Natural killer cell (primary cell): ENCODE data around the gene C6orf58. TPM values are rescaled to one million over a fixed set of nuclear protein-coding genes. Genes with fewer than 3 reads are reported as not detected.

Source experiments
- ATAC-seq, 3 donors: fragments of 150-1000 bp in 2 of 3; fragments of 200-7000 bp in 1 of 3; cut with Tn5 transposase; 1 replicate in 1 of 3; 2 replicates in 2 of 3; pipeline ENCODE4 v1.10.0; 2021; ENCODE audit warnings: mild to moderate bottlenecking in 2 of 3, moderate library complexity in 2 of 3
- DNase-seq, 2 donors: peaks; one replicate each; pipeline versions ENCODE4 v3.0.0 to v3.0.0-alpha.2; 2013 to 2021; ENCODE audit warnings: mixed read lengths in 1 of 2
- H3K27ac ChIP-seq: one replicate; pipeline ENCODE4 v1.5.1; 2013; ENCODE audit warnings: mild to moderate bottlenecking, low read length
- H3K27me3 ChIP-seq: one replicate; pipeline ENCODE4 v1.6.1; 2013; ENCODE audit warnings: low read length; ENCODE audit not compliant: control insufficient read depth, insufficient read depth
- H3K36me3 ChIP-seq: one replicate; pipeline ENCODE4 v1.6.1; 2013; ENCODE audit warnings: low read length; ENCODE audit not compliant: control insufficient read depth, insufficient read depth
- H3K4me1 ChIP-seq: one replicate; pipeline ENCODE4 v1.6.1; 2013; ENCODE audit warnings: low read length; ENCODE audit not compliant: control insufficient read depth, insufficient read depth
- H3K4me3 ChIP-seq: one replicate; pipeline ENCODE4 v1.5.1; 2013; ENCODE audit warnings: low read length
- H3K9me3 ChIP-seq: one replicate; pipeline ENCODE4 v1.6.1; 2013; ENCODE audit warnings: low read length; ENCODE audit not compliant: control insufficient read depth, insufficient read depth
- H3K27ac Mint-ChIP-seq, 2 donors: one replicate each; pipeline ENCODE4 v1.8.0; 2022; ENCODE audit warnings: mild to moderate bottlenecking in 2 of 2, mixed read lengths in 2 of 2, moderate library complexity in 1 of 2
- H3K27me3 Mint-ChIP-seq, 2 donors: one replicate each; pipeline ENCODE4 v1.8.0; 2022; ENCODE audit warnings: low read depth in 2 of 2, mixed read lengths in 2 of 2
- H3K36me3 Mint-ChIP-seq: one replicate; pipeline ENCODE4 v1.8.0; 2022; ENCODE audit warnings: mixed read lengths
- H3K4me1 Mint-ChIP-seq, 2 donors: one replicate each; pipeline ENCODE4 v1.8.0; 2022; ENCODE audit warnings: mixed read lengths in 2 of 2
- H3K4me3 Mint-ChIP-seq: one replicate; pipeline ENCODE4 v1.8.0; 2022; ENCODE audit warnings: mild to moderate bottlenecking, moderate library complexity, mixed read lengths
- H3K9me3 Mint-ChIP-seq, 2 donors: one replicate each; pipeline ENCODE4 v1.8.0; 2022; ENCODE audit warnings: mixed read lengths in 2 of 2
- CTCF ChIP-seq: fragments of 200-600 bp; IDR thresholded peaks from one replicate; pipeline ENCODE4 v1.8.0; 2022; ENCODE audit warnings: antibody characterized with exemption
- WGBS: methylation state at CpG from one replicate; pipeline ENCODE4 v1.1.7; 2013; ENCODE audit warnings: missing lambda C conversion rate; ENCODE audit not compliant: insufficient coverage; 5-methylcytosine and 5-hydroxymethylcytosine counted together
- intact Hi-C: fragments of 100-400 bp; cut with micrococcal nuclease; formaldehyde crosslinking; loops from one replicate; pipeline ENCODE4 v1.14.2; 2022
- total RNA-seq, 4 donors: library from RNA; stranded (reverse); fragments of 120-200 nt in 1 of 4; gene quantifications; one replicate each; pipeline versions ENCODE4 v1.2.3 to v1.2.4, GENCODE V29; 2013 to 2022

The C6orf58 gene
- total RNA-seq, 3 donors from 2014 or later (not counting 1 experiment from before 2014, with no cell fraction given), result not detected

DNA sequence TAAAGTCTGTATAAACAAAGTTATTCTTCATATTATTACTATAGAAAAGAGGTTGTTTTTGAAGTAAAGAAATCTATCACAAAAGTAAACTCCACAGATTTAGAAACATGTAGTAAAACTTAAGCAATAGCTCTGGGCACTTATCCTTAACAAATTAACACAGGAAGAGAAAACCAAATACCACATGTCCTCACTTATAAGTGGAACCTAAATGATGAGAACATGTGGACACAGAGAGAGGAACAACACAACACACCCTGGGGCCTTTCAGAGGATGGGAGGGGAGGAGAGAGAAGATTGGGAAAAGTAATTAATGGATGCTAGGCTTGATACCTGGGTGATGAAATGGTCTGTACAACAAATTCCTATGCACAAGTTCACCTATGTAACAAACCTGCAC lies 57.2 kb downstream of the C6orf58 start:
- Histone ChIP-seq H3K27ac (no peak overlapping the region), H3K27me3 (no peaks in the 10 kb centered on the region), H3K4me3 (no peak overlapping the region), H3K36me3 (no peaks in the 10 kb centered on the region), H3K9me3 (no peaks in the 10 kb centered on the region), H3K4me1 (no peaks in the 10 kb centered on the region)
- no peaks in the 10 kb centered on the region for H3K36me3 Mint-ChIP-seq
- no peak overlapping the region for H3K4me3 Mint-ChIP-seq
- no peak for TF ChIP-seq CTCF
- no peak for DNase-seq
- H3K27me3 Mint-ChIP-seq, result no peaks in the 10 kb centered on the region
- H3K27ac Mint-ChIP-seq, result no peak overlapping the region
- no peaks in the 10 kb centered on the region for H3K9me3 Mint-ChIP-seq
- H3K4me1 Mint-ChIP-seq, result no peaks in the 10 kb centered on the region
- intact Hi-C loops, result no loop called here
- ATAC-seq, result no peak

DNA sequence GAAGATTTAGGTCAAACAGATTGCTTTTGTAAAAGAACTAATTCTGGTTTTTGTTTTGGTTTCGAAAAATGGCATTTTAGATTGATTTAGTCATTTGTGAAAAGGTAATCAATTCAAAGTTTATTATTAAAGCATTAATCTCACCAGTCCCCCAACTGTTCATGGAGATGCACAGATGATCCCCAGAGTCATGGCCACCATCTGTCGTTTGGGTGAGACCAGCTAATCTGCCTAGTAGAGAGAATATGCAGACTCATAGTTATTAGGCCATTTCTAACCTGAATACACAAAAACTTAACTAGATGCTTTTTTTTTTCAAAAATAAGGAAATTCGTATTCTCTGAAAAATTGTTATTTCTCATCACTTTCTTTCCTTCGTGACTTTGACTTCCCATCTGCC lies 58.1 kb downstream of the C6orf58 start:
- ATAC-seq, result no peak
- intact Hi-C loops, result no loop called here
- no peaks in the 10 kb centered on the region for H3K9me3 ChIP-seq
- no peak for TF ChIP-seq CTCF
- no peak overlapping the region for H3K27ac Mint-ChIP-seq
- H3K4me3 Mint-ChIP-seq, result no peak overlapping the region
- no peak for DNase-seq
- WGBS, result 79% methylated on average over 3 of the region's 4 CpGs
- no peak overlapping the region for H3K27ac ChIP-seq
- no peaks in the 10 kb centered on the region for H3K36me3 ChIP-seq
- H3K4me1 ChIP-seq, result no peaks in the 10 kb centered on the region
- H3K27me3 Mint-ChIP-seq, result no peaks in the 10 kb centered on the region
- no peaks in the 10 kb centered on the region for H3K27me3 ChIP-seq
- no peaks in the 10 kb centered on the region for H3K36me3 Mint-ChIP-seq
- H3K4me3 ChIP-seq, result no peak overlapping the region
- H3K4me1 Mint-ChIP-seq, result no peaks in the 10 kb centered on the region
- H3K9me3 Mint-ChIP-seq, result no peaks in the 10 kb centered on the region

GRCh38 chr6:127637830-127638409 lies 60.9 kb downstream of the C6orf58 start:
- Mint-ChIP-seq H3K36me3 (no peaks in the 10 kb centered on the region), H3K4me1 (no peaks in the 10 kb centered on the region), H3K27ac (no peak overlapping the region), H3K27me3 (no peaks in the 10 kb centered on the region), H3K9me3 (no peaks in the 10 kb centered on the region), H3K4me3 (no peak overlapping the region)
- Histone ChIP-seq H3K9me3 (no peaks in the 10 kb centered on the region), H3K27me3 (no peaks in the 10 kb centered on the region), H3K36me3 (no peaks in the 10 kb centered on the region), H3K4me1 (no peaks in the 10 kb centered on the region), H3K4me3 (no peak overlapping the region), H3K27ac (no peak overlapping the region)
- DNase-seq (no peak), ATAC-seq (no peak)
- 55% methylated on average over 3 of the region's 5 CpGs for WGBS
- no peak for TF ChIP-seq CTCF
- intact Hi-C loops, result no loop called here

Other genes with a start within 250 kb of the C6orf58 start
- 10 to 100 TPM; 18.7 to 35.1 (median 21.4) TPM for gene ECHDC1, start 233.6 kb upstream of the C6orf58 start, total RNA-seq
- under 1 TPM in 1 of 3 donors, not detected in 2; 0.58 TPM for gene KIAA0408, start 117.8 kb upstream of the C6orf58 start, total RNA-seq